Natural killer cell treated with Interleukin-12 subunit alpha and Interleukin-12 subunit beta and Interleukin-15 and Interleukin-18, amount 100 ng/mL, for 72 hours (primary cell): ENCODE measurements around the gene TENM3. TPM values are rescaled to one million over a fixed set of nuclear protein-coding genes. Genes with fewer than 3 reads are reported as not detected.
A peak's percentile ranks its signal among the peaks of the same experiment; 100 is the strongest.

Experiments used
- ATAC-seq, 2 donors: fragments of 150-1000 bp; cut with Tn5 transposase in 1 of 2; sonication (Bioruptor Pico), chemical (Tn5 transposase) in 1 of 2; 2 replicates each; pipeline ENCODE4 v1.10.0; 2021
- DNase-seq: peaks from one replicate; pipeline ENCODE4 v3.0.0; 2022; ENCODE audit warnings: low spot score
- H3K27ac Mint-ChIP-seq, 2 donors: 1 replicate in 1 of 2; 2 replicates in 1 of 2; pipeline ENCODE4 v1.8.0; 2022; ENCODE audit warnings: mixed read lengths in 2 of 2, mild to moderate bottlenecking in 1 of 2, moderate library complexity in 1 of 2
- H3K27me3 Mint-ChIP-seq, 2 donors: 1 replicate in 1 of 2; 2 replicates in 1 of 2; pipeline ENCODE4 v1.8.0; 2022; ENCODE audit warnings: mixed read lengths in 2 of 2
- H3K36me3 Mint-ChIP-seq: one replicate; pipeline ENCODE4 v1.8.0; 2022; ENCODE audit warnings: mixed read lengths
- H3K4me1 Mint-ChIP-seq, 2 donors: 1 replicate in 1 of 2; 2 replicates in 1 of 2; pipeline ENCODE4 v1.8.0; 2022; ENCODE audit warnings: low read depth in 2 of 2, mixed read lengths in 2 of 2, mild to moderate bottlenecking in 1 of 2
- H3K4me3 Mint-ChIP-seq: one replicate; pipeline ENCODE4 v1.8.0; 2022; ENCODE audit warnings: mixed read lengths
- H3K9me3 Mint-ChIP-seq: 2 replicates; pipeline ENCODE4 v1.8.0; 2022; ENCODE audit warnings: mixed read lengths
- total RNA-seq, 2 donors: library from RNA; stranded (reverse); gene quantifications; one replicate each; pipeline ENCODE4 v1.2.3, GENCODE V29; 2022

TENM3 gene
- total RNA-seq, 2 donors from 2014 or later, result not detected

DNA sequence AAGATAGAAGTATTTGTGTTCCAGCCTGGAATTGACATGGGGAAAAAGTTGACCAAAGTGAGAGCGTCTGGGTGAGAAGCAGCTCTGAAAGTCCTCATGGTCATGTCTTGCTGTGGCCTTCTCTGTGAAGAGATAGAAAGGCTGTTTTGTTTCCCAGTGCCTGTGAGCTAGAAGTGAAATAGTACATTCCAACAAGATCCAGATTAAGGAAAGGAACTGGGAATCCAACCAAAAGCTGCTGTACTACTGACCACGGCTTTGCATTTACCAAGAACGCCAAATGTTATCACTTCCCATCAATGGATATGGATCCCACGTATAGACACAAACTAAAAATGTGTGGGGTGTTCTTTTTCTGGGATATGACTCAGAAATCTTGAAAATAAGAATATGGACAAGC is 51.2 kb downstream of the TENM3 start:
- ATAC-seq, result no peak
- DNase-seq, result no peak
- Mint-ChIP-seq H3K27me3 (no peaks in the 10 kb centered on the region), H3K9me3 (peaks cover 3% of the 10 kb centered on the region), H3K27ac (no peak overlapping the region), H3K4me3 (no peak overlapping the region), H3K36me3 (no peaks in the 10 kb centered on the region), H3K4me1 (no peaks in the 10 kb centered on the region)

- Mint-ChIP-seq H3K36me3 (no peaks in the 10 kb centered on the region), H3K9me3 (peaks cover 3% of the 10 kb centered on the region), H3K4me1 (no peaks in the 10 kb centered on the region), H3K27me3 (no peaks in the 10 kb centered on the region), H3K4me3 (no peak overlapping the region), H3K27ac (no peak overlapping the region)
- peak in 1 of 2 donors; percentile 28 for ATAC-seq
- no peak for DNase-seq
Observed at GRCh38 chr4:182297659-182298058, 54.5 kb downstream of the TENM3 start.

DNA sequence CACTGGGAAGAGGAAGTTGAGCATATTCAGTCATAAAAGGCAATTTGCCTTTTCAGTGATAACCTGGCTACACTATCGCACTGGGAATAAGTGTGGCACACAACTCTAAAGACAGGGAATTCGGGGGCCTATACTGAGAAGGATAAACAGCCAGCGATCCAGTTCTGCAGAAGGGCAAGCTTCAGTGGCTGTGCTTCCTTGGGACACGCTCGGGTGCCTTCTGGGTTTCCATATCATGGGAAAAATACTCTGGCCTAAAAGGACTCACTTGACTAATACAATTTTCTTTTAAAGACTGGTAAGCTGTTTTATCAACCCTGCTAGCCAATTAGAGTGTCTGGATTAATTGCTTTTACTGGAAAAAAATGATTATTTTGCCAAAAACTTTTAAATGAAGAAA is 58.5 kb downstream of the TENM3 start:
- no peaks in the 10 kb centered on the region for H3K27me3 Mint-ChIP-seq
- no peak overlapping the region for H3K4me3 Mint-ChIP-seq
- no peaks in the 10 kb centered on the region for H3K36me3 Mint-ChIP-seq
- no peaks in the 10 kb centered on the region for H3K4me1 Mint-ChIP-seq
- H3K9me3 Mint-ChIP-seq, result peaks cover 7% of the 10 kb centered on the region
- DNase-seq, result no peak
- H3K27ac Mint-ChIP-seq, result no peak overlapping the region
- ATAC-seq, result no peak

- no peaks in the 10 kb centered on the region for H3K27me3 Mint-ChIP-seq
- H3K36me3 Mint-ChIP-seq, result no peaks in the 10 kb centered on the region
- no peaks in the 10 kb centered on the region for H3K4me1 Mint-ChIP-seq
- H3K27ac Mint-ChIP-seq, result no peak overlapping the region
- DNase-seq (no peak), ATAC-seq (no peak)
- peaks cover 5% of the 10 kb centered on the region for H3K9me3 Mint-ChIP-seq
- H3K4me3 Mint-ChIP-seq, result no peak overlapping the region
Observed at GRCh38 chr4:182303847-182304246, 60.6 kb downstream of the TENM3 start.

DNA sequence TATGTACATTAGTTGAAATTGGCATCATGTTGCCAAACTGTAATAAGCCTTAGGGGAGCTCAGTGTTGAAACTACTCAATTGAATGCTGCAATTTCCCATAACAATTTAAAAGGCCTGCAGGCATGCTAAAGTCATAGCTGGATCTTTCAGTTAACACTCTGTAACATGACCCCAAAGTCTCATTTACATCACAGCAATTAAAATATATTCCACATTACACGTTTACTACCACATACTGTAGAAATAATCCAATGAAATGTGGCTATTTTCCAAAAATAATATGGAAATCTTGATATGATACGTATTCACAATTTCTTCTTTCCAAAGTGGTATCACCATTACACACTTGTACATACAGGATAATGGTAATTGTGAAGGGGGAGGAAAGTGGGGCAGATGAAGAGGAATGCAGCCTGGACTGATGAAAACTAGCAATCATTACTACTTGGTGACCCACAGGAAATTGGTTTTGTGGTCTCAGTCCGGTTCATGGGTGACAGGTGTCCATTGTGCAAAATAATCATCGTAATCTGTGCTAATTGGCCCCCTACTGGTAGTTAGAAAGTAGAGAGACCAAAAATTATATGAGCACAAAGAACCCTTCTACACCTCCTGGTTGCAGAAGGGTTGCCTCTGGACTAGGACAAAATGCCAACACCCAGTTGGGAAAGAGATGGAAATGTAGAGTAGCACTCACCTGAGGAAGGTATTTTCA is 63.7 kb downstream of the TENM3 start:
- no peaks in the 10 kb centered on the region for H3K27me3 Mint-ChIP-seq
- H3K4me1 Mint-ChIP-seq, result no peaks in the 10 kb centered on the region
- H3K9me3 Mint-ChIP-seq, result peaks cover 5% of the 10 kb centered on the region
- H3K27ac Mint-ChIP-seq, result no peak overlapping the region
- ATAC-seq (no peak), DNase-seq (no peak)
- H3K36me3 Mint-ChIP-seq, result no peaks in the 10 kb centered on the region
- H3K4me3 Mint-ChIP-seq, result no peak overlapping the region

DNA sequence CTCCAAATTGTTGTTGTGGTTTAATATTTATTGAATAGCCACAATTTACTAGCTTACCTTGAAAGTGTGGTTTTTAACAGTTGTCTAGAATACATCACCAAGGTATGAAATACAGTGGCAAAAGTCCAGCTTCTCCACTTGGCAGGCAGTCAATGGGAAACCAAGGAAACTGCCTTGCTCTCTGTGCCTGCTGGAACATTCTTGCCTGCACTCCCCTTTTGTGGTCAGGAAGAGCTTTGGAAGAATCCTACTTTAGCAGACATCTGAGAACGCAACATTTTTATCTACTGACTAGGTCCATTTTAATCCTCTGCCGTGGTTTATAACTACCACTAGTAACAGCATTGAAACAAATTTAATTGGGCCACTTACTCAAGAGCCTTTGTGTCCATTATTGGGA is 64.5 kb downstream of the TENM3 start:
- no peak for ATAC-seq
- no peak for DNase-seq
- peaks cover 5% of the 10 kb centered on the region for H3K9me3 Mint-ChIP-seq
- no peak overlapping the region for H3K4me3 Mint-ChIP-seq
- no peaks in the 10 kb centered on the region for H3K27me3 Mint-ChIP-seq
- H3K36me3 Mint-ChIP-seq, result no peaks in the 10 kb centered on the region
- H3K27ac Mint-ChIP-seq, result no peak overlapping the region
- H3K4me1 Mint-ChIP-seq, result no peaks in the 10 kb centered on the region

DNA sequence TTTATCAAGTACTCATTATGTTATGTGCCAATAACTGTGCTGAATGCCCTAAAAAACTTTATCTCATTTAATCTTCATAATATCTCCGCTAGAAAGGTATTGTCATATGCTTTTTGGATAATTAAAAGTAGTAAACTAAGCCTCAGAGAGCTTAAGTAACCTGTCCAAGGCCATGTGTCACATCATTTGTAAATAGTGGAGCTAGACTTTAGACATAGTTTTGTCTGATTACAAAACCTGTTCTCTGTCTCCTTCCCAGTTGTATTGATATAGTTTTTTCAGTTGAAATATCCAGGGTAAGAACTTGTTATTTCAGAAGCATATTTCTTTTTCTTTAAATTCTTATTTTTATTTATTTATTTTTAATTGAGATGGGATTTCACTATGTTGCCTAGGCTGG is 66.7 kb downstream of the TENM3 start:
- ATAC-seq, result no peak
- Mint-ChIP-seq H3K9me3 (peaks cover 10% of the 10 kb centered on the region), H3K4me1 (no peaks in the 10 kb centered on the region), H3K27me3 (no peaks in the 10 kb centered on the region), H3K36me3 (peaks cover 4% of the 10 kb centered on the region), H3K27ac (no peak overlapping the region), H3K4me3 (no peak overlapping the region)
- no peak for DNase-seq

GRCh38 chr4:182310316-182310715 is 67.1 kb downstream of the TENM3 start:
- Mint-ChIP-seq H3K27me3 (no peaks in the 10 kb centered on the region), H3K9me3 (peaks cover 9% of the 10 kb centered on the region), H3K4me1 (no peaks in the 10 kb centered on the region), H3K27ac (no peak overlapping the region), H3K4me3 (no peak overlapping the region), H3K36me3 (peaks cover 5% of the 10 kb centered on the region)
- ATAC-seq (no peak), DNase-seq (no peak)

GRCh38 chr4:182310962-182311361 is 67.8 kb downstream of the TENM3 start:
- ATAC-seq, result no peak

GRCh38 chr4:182314537-182314936 is 71.3 kb downstream of the TENM3 start:
- ATAC-seq, result no peak
- no peaks in the 10 kb centered on the region for H3K4me1 Mint-ChIP-seq
- H3K36me3 Mint-ChIP-seq, result peaks cover 11% of the 10 kb centered on the region
- peaks cover 14% of the 10 kb centered on the region for H3K9me3 Mint-ChIP-seq
- H3K27ac Mint-ChIP-seq, result no peak overlapping the region
- no peak overlapping the region for H3K4me3 Mint-ChIP-seq
- no peaks in the 10 kb centered on the region for H3K27me3 Mint-ChIP-seq
- DNase-seq, result no peak

More at GRCh38 chr4:182310962-182311361, 67.8 kb downstream of the TENM3 start:
- Mint-ChIP-seq H3K27ac (no peak overlapping the region), H3K36me3 (peaks cover 11% of the 10 kb centered on the region), H3K4me3 (no peak overlapping the region), H3K4me1 (no peaks in the 10 kb centered on the region), H3K9me3 (peaks cover 12% of the 10 kb centered on the region), H3K27me3 (no peaks in the 10 kb centered on the region)
- no peak for DNase-seq

DNA sequence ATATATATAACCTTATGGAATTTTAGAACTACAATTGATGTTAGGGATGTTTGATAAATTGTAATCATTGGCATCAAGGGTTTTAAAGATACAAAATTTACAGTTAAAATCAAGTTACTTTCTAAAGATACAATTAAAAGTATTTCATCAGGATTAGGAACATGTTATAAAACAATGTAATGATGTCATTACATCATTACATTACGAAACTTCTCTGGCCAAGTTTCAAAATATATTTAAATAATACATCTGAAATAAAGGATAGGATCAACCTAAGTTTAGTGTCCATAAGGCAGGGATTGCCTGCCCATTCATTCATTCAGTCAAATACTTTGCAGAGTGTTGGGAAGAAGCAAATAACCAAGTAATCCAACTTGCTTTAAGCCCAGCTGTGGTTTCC is 75.1 kb downstream of the TENM3 start:
- no peak overlapping the region for H3K27ac Mint-ChIP-seq
- peaks cover 24% of the 10 kb centered on the region for H3K9me3 Mint-ChIP-seq
- H3K36me3 Mint-ChIP-seq, result peaks cover 11% of the 10 kb centered on the region
- no peaks in the 10 kb centered on the region for H3K27me3 Mint-ChIP-seq
- no peak overlapping the region for H3K4me3 Mint-ChIP-seq
- DNase-seq, result no peak
- ATAC-seq, result no peak
- H3K4me1 Mint-ChIP-seq, result peaks cover 0 to 3% of the 10 kb centered on the region in 2 donors

GRCh38 chr4:182320092-182320491 is 76.9 kb downstream of the TENM3 start:
- Mint-ChIP-seq H3K9me3 (peaks cover 17% of the 10 kb centered on the region), H3K4me3 (no peak overlapping the region), H3K27me3 (no peaks in the 10 kb centered on the region), H3K4me1 (peaks cover 0 to 3% of the 10 kb centered on the region in 2 donors), H3K27ac (no peak overlapping the region), H3K36me3 (peaks cover 6% of the 10 kb centered on the region)
- DNase-seq (no peak), ATAC-seq (no peak)

- peaks cover 16% of the 10 kb centered on the region for H3K9me3 Mint-ChIP-seq
- H3K27ac Mint-ChIP-seq, result no peak overlapping the region
- ATAC-seq (no peak), DNase-seq (no peak)
- peaks cover 4% of the 10 kb centered on the region for H3K36me3 Mint-ChIP-seq
- H3K4me3 Mint-ChIP-seq, result no peak overlapping the region
- H3K4me1 Mint-ChIP-seq, result peaks cover 0 to 3% of the 10 kb centered on the region in 2 donors
- H3K27me3 Mint-ChIP-seq, result no peaks in the 10 kb centered on the region
Observed at GRCh38 chr4:182320580-182320979, 77.4 kb downstream of the TENM3 start.

DNA sequence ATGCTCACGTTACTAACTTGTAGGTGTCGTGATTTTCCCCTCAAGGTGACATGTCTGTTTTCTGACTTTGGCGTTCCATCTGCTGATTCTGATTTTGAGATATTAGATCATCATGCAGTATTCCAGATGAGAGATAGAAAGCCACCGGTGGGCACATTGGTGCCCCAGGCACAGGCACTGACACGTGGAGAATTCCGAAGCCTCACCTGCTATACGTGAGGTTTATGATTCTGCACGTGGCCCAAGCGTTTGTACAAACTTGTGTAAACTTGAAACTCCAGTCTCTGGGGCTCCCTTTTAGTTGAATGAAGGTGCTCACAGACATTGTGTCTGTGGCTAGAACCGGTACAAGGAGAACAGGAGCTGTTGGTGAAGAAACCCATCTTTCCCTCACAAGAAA is 81.1 kb downstream of the TENM3 start:
- no peaks in the 10 kb centered on the region for H3K27me3 Mint-ChIP-seq
- ATAC-seq, result no peak
- no peak for DNase-seq
- H3K4me1 Mint-ChIP-seq, result peaks cover 0 to 3% of the 10 kb centered on the region in 2 donors
- no peak overlapping the region for H3K4me3 Mint-ChIP-seq
- peaks cover 12% of the 10 kb centered on the region for H3K9me3 Mint-ChIP-seq
- H3K27ac Mint-ChIP-seq, result no peak overlapping the region
- no peaks in the 10 kb centered on the region for H3K36me3 Mint-ChIP-seq

GRCh38 chr4:182325397-182325796 is 82.2 kb downstream of the TENM3 start:
- H3K27ac Mint-ChIP-seq, result no peak overlapping the region
- DNase-seq, result no peak

More at GRCh38 chr4:182325397-182325796, 82.2 kb downstream of the TENM3 start:
- Mint-ChIP-seq H3K4me3 (no peak overlapping the region), H3K4me1 (peaks cover 0 to under 1% of the 10 kb centered on the region in 2 donors), H3K36me3 (no peaks in the 10 kb centered on the region), H3K27me3 (no peaks in the 10 kb centered on the region), H3K9me3 (peaks cover 11% of the 10 kb centered on the region)
- no peak for ATAC-seq
